Activated T-helper 1 cell treated with anti-CD3 and anti-CD28 coated beads, Interleukin-12 subunit alpha, Interleukin-12 subunit beta, Interleukin-2, Interleukin-4 antibody, amounts not matched to agents 30 ng/mL and 10 ng/mL and 1 ng/mL, durations not matched to agents 14 hours and 24 hours and 36 hours (primary cell): ENCODE data around the gene IQCK. TPM values are rescaled to one million over a fixed set of nuclear protein-coding genes. Genes with fewer than 3 reads are reported as not detected.

Experiments
- DNase-seq: peaks from one replicate; pipeline ENCODE4 v3.0.0; 2021; ENCODE audit warnings: low spot score
- H3K27ac Mint-ChIP-seq: one replicate; pipeline ENCODE4 v1.8.0; 2021; ENCODE audit warnings: mild to moderate bottlenecking, mixed read lengths
- H3K27me3 Mint-ChIP-seq: one replicate; pipeline ENCODE4 v1.8.0; 2022; ENCODE audit warnings: mild to moderate bottlenecking, moderate library complexity, mixed read lengths; ENCODE audit not compliant: insufficient read depth
- H3K36me3 Mint-ChIP-seq: one replicate; pipeline ENCODE4 v1.8.0; 2021; ENCODE audit warnings: low read depth, mixed read lengths
- H3K4me1 Mint-ChIP-seq: one replicate; pipeline ENCODE4 v1.8.0; 2021; ENCODE audit warnings: low read depth, mixed read lengths
- H3K4me3 Mint-ChIP-seq: one replicate; pipeline ENCODE4 v1.8.0; 2021; ENCODE audit warnings: mild to moderate bottlenecking, moderate library complexity, mixed read lengths
- H3K9me3 Mint-ChIP-seq: one replicate; pipeline ENCODE4 v1.8.0; 2021; ENCODE audit warnings: mixed read lengths
- intact Hi-C: fragments of 100-400 bp; cut with micrococcal nuclease; formaldehyde crosslinking; loops from one replicate; pipeline ENCODE4 v1.15.1; 2024
- total RNA-seq: library from RNA; stranded (reverse); gene quantifications from 2 replicates; pipeline ENCODE4 v1.2.3, GENCODE V29; 2022

IQCK gene
- total RNA-seq, 1 donor from 2014 or later, result 2.0 TPM

- no peak overlapping the region for H3K4me3 Mint-ChIP-seq
- no peaks in the 10 kb centered on the region for H3K36me3 Mint-ChIP-seq
- no peak overlapping the region for H3K27ac Mint-ChIP-seq
- no peaks in the 10 kb centered on the region for H3K27me3 Mint-ChIP-seq
- H3K9me3 Mint-ChIP-seq, result no peaks in the 10 kb centered on the region
- intact Hi-C loops, result no loop called here
- DNase-seq, result no peak
- no peaks in the 10 kb centered on the region for H3K4me1 Mint-ChIP-seq
Measured at GRCh38 chr16:19863990-19864389, 145.9 kb downstream of the IQCK start.

GRCh38 chr16:19864566-19864965 is 146.5 kb downstream of the IQCK start:
- no peak overlapping the region for H3K4me3 Mint-ChIP-seq
- H3K27ac Mint-ChIP-seq, result no peak overlapping the region
- no peaks in the 10 kb centered on the region for H3K27me3 Mint-ChIP-seq
- H3K36me3 Mint-ChIP-seq, result no peaks in the 10 kb centered on the region
- intact Hi-C loops, result no loop called here
- no peaks in the 10 kb centered on the region for H3K4me1 Mint-ChIP-seq
- no peak for DNase-seq
- no peaks in the 10 kb centered on the region for H3K9me3 Mint-ChIP-seq

GRCh38 chr16:19868421-19868820 is 150.3 kb downstream of the IQCK start:
- H3K4me3 Mint-ChIP-seq, result no peak overlapping the region
- H3K36me3 Mint-ChIP-seq, result no peaks in the 10 kb centered on the region
- no peak for DNase-seq
- no peak overlapping the region for H3K27ac Mint-ChIP-seq
- H3K27me3 Mint-ChIP-seq, result peaks cover 3% of the 10 kb centered on the region
- intact Hi-C loops, result no loop called here
- no peaks in the 10 kb centered on the region for H3K4me1 Mint-ChIP-seq
- no peaks in the 10 kb centered on the region for H3K9me3 Mint-ChIP-seq

DNA sequence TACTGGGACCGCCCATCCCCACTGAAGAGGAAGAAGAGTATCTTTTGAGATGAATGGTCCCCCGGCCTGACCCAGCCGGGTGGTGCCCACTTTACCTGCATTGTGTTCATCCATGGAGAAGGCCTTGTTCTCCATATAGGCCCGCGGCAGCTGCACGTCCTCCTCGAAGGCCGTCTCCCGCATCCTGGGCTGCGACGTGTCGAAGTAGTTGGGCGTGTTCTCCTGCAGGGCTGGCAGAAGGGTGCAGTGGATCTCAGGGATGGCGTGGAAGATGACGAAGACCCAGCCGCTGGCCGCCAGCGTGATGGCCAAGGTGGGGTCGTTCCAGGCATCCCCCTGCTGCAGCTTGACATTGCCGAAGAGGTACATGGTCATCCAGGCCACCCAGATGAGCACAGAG is 153.7 kb downstream of the IQCK start:
- intact Hi-C loops, result no loop called here
- Mint-ChIP-seq H3K4me1 (no peaks in the 10 kb centered on the region), H3K27me3 (peaks cover 6% of the 10 kb centered on the region), H3K36me3 (no peaks in the 10 kb centered on the region), H3K9me3 (no peaks in the 10 kb centered on the region), H3K4me3 (no peak overlapping the region), H3K27ac (no peak overlapping the region)
- no peak for DNase-seq

DNA sequence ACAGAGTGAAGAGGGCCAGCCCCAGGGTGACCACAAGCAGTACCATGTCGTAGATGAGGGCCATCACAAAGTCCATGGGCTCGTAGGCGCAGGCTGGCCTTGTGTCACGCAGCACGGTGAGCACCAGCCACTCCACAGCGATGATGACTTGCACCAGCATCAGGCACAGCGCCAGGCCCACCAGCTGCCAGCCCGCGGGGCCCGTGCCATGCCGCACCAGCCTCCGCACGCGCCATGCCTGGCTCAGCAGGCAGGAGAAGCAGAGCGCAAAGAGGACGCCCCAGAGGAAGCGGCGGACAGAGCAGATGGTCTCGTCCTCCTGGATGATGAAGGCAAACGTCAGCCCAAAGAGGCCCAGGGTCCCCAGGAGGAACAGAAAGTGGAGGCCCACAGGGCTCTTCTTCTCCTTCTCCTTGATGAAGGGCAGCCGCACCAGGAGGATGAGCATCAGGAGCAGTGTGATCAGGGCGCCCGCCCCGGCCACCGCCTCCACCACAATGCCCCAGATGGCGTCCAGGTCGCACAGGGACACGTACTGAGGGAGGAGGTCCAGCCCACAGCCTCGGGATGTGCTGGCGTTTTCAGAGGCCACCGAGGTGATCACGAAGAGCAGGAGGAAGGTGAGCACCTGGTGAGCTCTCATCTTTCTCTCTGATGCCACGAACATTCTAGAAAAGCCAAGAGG is 154.2 kb downstream of the IQCK start:
- no peak overlapping the region for H3K27ac Mint-ChIP-seq
- no peak overlapping the region for H3K4me3 Mint-ChIP-seq
- intact Hi-C loops, result no loop called here
- no peaks in the 10 kb centered on the region for H3K9me3 Mint-ChIP-seq
- no peak for DNase-seq
- no peaks in the 10 kb centered on the region for H3K4me1 Mint-ChIP-seq
- peaks cover 6% of the 10 kb centered on the region for H3K27me3 Mint-ChIP-seq
- no peaks in the 10 kb centered on the region for H3K36me3 Mint-ChIP-seq

DNA sequence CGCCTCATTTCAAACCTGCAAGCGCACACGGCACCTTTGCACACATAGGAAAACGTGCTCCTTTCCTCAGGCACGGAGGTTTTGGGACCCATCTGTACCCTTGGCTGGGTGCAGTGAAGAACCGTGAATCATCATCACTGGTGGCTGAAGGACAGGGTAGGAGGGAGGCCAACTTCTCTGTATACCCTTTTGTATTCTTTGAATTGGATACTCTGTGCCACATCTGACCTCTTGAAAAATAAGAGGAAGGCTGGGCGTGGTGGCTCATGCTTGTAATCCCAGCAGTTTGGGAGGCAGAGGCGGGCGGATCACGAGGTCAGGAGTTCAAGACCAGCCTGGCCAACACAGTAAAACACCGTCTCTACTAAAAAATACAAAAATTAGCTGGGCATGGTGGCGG is 154.9 kb downstream of the IQCK start:
- no peaks in the 10 kb centered on the region for H3K9me3 Mint-ChIP-seq
- no peak overlapping the region for H3K27ac Mint-ChIP-seq
- H3K27me3 Mint-ChIP-seq, result peaks cover 6% of the 10 kb centered on the region
- no peak for DNase-seq
- no peak overlapping the region for H3K4me3 Mint-ChIP-seq
- no peaks in the 10 kb centered on the region for H3K4me1 Mint-ChIP-seq
- H3K36me3 Mint-ChIP-seq, result no peaks in the 10 kb centered on the region
- intact Hi-C loops, result no loop called here

- no peaks in the 10 kb centered on the region for H3K36me3 Mint-ChIP-seq
- no peaks in the 10 kb centered on the region for H3K9me3 Mint-ChIP-seq
- peaks cover 6% of the 10 kb centered on the region for H3K27me3 Mint-ChIP-seq
- H3K4me3 Mint-ChIP-seq, result no peak overlapping the region
- no peak overlapping the region for H3K27ac Mint-ChIP-seq
- intact Hi-C loops, result no loop called here
- H3K4me1 Mint-ChIP-seq, result no peaks in the 10 kb centered on the region
- no peak for DNase-seq
Measured at GRCh38 chr16:19874026-19874425, 156.0 kb downstream of the IQCK start.

GRCh38 chr16:19874851-19875546 is 156.9 kb downstream of the IQCK start:
- no peak for DNase-seq
- Mint-ChIP-seq H3K36me3 (no peaks in the 10 kb centered on the region), H3K27me3 (peaks cover 6% of the 10 kb centered on the region), H3K27ac (no peak overlapping the region), H3K4me1 (no peaks in the 10 kb centered on the region), H3K4me3 (no peak overlapping the region), H3K9me3 (no peaks in the 10 kb centered on the region)
- intact Hi-C loops, result no loop called here

DNA sequence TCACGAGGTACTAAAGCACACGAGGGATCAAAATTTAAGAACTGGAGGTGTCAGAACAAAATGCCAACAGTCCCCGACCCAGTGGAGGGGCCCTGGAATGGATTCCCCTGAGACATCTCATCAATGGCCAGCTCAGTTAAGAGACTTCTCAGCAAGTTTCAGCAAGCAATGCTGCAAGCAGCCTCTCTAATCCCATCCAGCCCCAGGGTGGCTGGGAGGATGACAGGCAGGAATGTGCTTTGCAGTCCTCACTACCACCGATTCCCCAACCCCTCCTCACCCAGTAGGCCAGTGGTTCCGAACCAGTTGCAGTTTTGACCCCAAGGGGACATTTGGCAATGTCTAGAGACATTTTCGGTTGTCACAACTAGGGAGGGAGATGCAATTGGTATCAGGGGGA is 157.8 kb downstream of the IQCK start:
- H3K27me3 Mint-ChIP-seq, result peaks cover 5% of the 10 kb centered on the region
- no peak overlapping the region for H3K4me3 Mint-ChIP-seq
- intact Hi-C loops, result no loop called here
- no peaks in the 10 kb centered on the region for H3K9me3 Mint-ChIP-seq
- H3K36me3 Mint-ChIP-seq, result no peaks in the 10 kb centered on the region
- H3K27ac Mint-ChIP-seq, result no peak overlapping the region
- no peak for DNase-seq
- H3K4me1 Mint-ChIP-seq, result no peaks in the 10 kb centered on the region

DNA sequence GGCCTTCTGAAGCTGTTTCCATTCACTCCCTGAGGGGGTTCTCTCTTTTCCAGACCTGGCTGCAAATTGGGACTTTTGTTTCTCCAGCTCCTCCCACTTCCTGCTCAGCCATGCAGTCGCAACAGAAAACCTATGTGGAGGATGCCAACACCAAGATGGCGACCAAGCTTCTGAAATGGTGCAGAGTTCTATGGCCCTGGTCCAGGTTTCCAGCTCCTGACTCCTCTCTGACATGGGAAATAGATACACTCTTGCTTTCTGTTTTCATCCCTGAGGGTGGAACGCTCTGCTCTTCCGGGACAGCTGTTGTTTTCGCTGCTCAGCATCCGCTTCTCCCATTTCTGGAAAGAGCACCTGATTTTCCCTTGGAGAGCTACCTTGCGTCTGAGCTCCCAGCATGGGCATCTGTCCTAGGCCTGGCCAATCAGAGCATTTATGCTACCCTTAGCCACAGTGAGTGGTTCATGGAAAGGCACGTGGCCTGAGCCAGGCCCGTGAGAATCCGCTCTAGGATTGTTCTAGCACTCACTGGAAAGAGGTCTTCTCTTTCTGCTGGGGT is 158.5 kb downstream of the IQCK start:
- no peak for DNase-seq
- Mint-ChIP-seq H3K4me3 (no peak overlapping the region), H3K4me1 (no peaks in the 10 kb centered on the region), H3K36me3 (no peaks in the 10 kb centered on the region), H3K9me3 (no peaks in the 10 kb centered on the region), H3K27ac (no peak overlapping the region), H3K27me3 (peaks cover 5% of the 10 kb centered on the region)
- intact Hi-C loops, result no loop called here

DNA sequence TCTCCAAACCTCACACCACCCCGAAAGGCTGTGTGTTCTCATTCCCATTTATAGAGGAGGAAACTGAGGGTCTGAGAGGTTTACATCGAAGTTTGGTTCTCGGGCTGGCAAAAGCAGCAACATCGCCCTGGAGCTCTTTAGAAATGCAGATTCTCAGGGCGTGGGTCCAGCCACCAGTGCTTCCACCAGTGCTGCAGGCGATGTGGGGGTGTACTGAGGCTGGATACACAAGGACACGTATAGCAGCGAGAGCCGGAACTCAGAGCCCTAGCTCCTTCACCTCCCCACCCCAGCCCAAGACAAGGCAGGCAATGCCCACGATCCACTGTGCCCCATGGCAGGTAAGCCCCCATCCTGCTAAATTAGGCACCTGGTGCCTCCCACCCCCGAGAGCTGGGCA is 160.7 kb downstream of the IQCK start:
- Mint-ChIP-seq H3K27me3 (peaks cover 22% of the 10 kb centered on the region), H3K27ac (no peak overlapping the region), H3K4me1 (no peaks in the 10 kb centered on the region), H3K9me3 (no peaks in the 10 kb centered on the region), H3K4me3 (no peak overlapping the region), H3K36me3 (no peaks in the 10 kb centered on the region)
- no peak for DNase-seq
- intact Hi-C loops, result no loop called here

- intact Hi-C loops, result no loop called here
- H3K4me1 Mint-ChIP-seq, result no peaks in the 10 kb centered on the region
- peaks cover 23% of the 10 kb centered on the region for H3K27me3 Mint-ChIP-seq
- H3K36me3 Mint-ChIP-seq, result no peaks in the 10 kb centered on the region
- no peak overlapping the region for H3K4me3 Mint-ChIP-seq
- no peak for DNase-seq
- no peaks in the 10 kb centered on the region for H3K9me3 Mint-ChIP-seq
- H3K27ac Mint-ChIP-seq, result no peak overlapping the region
Measured at GRCh38 chr16:19879241-19879792, 161.2 kb downstream of the IQCK start.

DNA sequence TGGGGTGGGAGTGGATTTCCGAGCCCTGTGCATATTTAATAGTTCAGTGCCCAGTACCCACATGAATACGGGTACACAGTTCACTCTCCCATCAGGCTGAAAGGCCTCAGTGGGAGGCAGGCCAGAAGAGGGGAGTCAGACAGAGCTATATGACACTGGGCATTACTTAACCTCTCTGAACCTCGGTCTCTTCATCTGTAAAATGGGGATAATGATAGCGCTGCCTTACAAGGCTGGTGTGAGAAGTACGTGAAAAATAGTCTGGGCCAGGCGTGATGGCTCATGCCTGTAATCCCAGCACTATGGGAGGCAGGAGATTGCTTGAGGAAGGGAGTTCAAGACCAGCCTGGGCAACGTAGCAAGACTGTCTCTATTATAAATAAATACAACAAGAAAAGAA is 163.0 kb downstream of the IQCK start:
- intact Hi-C loops, result no loop called here
- peaks cover 33% of the 10 kb centered on the region for H3K27me3 Mint-ChIP-seq
- H3K27ac Mint-ChIP-seq, result no peak overlapping the region
- H3K9me3 Mint-ChIP-seq, result no peaks in the 10 kb centered on the region
- H3K4me1 Mint-ChIP-seq, result peaks cover 10% of the 10 kb centered on the region
- no peaks in the 10 kb centered on the region for H3K36me3 Mint-ChIP-seq
- DNase-seq, result no peak
- H3K4me3 Mint-ChIP-seq, result no peak overlapping the region
